ENCODE data around the gene CHRNA4. TPM values are rescaled to one million over a fixed set of nuclear protein-coding genes. Genes with fewer than 3 reads are reported as not detected.

The CHRNA4 gene
- polyA plus RNA-seq, 1 of the 3 experiments (the other 2 are of a cell fraction): not detected

DNA sequence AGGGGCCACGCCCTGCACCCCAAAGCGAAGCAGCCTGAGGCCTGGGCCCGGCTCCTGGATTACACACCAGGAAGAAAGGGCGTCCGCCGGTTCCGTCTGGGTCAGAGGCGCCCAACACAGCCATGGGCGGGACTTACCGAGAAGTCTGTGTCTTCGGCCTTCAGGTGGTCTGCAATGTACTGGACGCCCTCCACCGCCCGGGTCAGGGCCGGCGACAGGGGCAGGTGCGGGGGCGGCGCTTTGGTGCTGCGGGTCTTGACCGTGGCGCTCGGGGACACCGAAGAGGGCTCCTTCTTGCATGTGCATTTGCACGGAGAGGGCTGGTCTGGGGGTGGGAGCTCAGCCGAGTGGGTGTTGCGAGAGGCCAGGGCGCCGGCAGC, 11.6 kb downstream of the CHRNA4 start:
- 80% methylated on average over 1 of the region's 29 CpGs for WGBS (ENCODE audit: low lambda C conversion rate)
- Histone ChIP-seq H3K9ac (no peak overlapping the region), H3K79me2 (ENCODE audit: insufficient read depth) (no peaks in the 10 kb centered on the region), H3K36me3 (replicated peaks in 1 of 2; ENCODE audit: control insufficient read depth in 1 of 2, insufficient read depth in 2 of 2, low read length in 1 of 2) (no peaks in the 10 kb centered on the region), H3K9me2 (no peaks in the 10 kb centered on the region), H2AFZ (ENCODE audit: low read depth) (no peak overlapping the region), H3K27ac (ENCODE audit: low read depth in 2 of 2, low read length in 1 of 2) (no peak overlapping the region), H4K20me1 (ENCODE audit: insufficient read depth) (no peaks in the 10 kb centered on the region), H3K4me3 (ENCODE audit: low read depth in 2 of 2, low read length in 1 of 2) (no peak overlapping the region), H3K27me3 (ENCODE audit: insufficient read depth) (no peaks in the 10 kb centered on the region), H3F3A (replicated peaks; ENCODE audit: insufficient read depth) (no peaks in the 10 kb centered on the region), H3K4me1 (ENCODE audit: control insufficient read depth in 1 of 2, insufficient read depth in 2 of 2, low read depth in 1 of 2, low read length in 1 of 2) (peaks cover 0 to 12% of the 10 kb centered on the region in 2 experiments; a peak in 1 of 4 replicates), H3K4me2 (no peak overlapping the region), H3K9me3 (no peaks in the 10 kb centered on the region)
- ChIA-PET CTCF (interaction anchor here (2.4 kb wide), 1 partner anchor 33 kb away, joined by 12 read pairs; no protein-coding TSS in a partner anchor), POLR2A (no interaction called here)
- no peak for DNase-seq
- TF ChIP-seq, protein P1, sequence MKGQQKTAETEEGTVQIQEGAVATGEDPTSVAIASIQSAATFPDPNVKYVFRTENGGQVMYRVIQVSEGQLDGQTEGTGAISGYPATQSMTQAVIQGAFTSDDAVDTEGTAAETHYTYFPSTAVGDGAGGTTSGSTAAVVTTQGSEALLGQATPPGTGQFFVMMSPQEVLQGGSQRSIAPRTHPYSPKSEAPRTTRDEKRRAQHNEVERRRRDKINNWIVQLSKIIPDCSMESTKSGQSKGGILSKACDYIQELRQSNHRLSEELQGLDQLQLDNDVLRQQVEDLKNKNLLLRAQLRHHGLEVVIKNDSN (IDR thresholded peaks at IDR 0.05; ENCODE audit: borderline replicate concordance, low read depth): no peak
- TF ChIP-seq POLR2AphosphoS5 (IDR thresholded peaks at IDR 0.05; ENCODE audit: low read depth, low read length): no peak
- TF ChIP-seq NFIC (IDR thresholded peaks at IDR 0.05; ENCODE audit: borderline replicate concordance): no peak
- TF ChIP-seq RFX5 (IDR thresholded peaks at IDR 0.05; ENCODE audit: low read length): no peak
- no peak for TF ChIP-seq FOXM1 (IDR thresholded peaks at IDR 0.05; ENCODE audit: low read depth)
- TF ChIP-seq, protein P2, sequence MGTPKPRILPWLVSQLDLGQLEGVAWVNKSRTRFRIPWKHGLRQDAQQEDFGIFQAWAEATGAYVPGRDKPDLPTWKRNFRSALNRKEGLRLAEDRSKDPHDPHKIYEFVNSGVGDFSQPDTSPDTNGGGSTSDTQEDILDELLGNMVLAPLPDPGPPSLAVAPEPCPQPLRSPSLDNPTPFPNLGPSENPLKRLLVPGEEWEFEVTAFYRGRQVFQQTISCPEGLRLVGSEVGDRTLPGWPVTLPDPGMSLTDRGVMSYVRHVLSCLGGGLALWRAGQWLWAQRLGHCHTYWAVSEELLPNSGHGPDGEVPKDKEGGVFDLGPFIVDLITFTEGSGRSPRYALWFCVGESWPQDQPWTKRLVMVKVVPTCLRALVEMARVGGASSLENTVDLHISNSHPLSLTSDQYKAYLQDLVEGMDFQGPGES (IDR thresholded peaks at IDR 0.05; ENCODE audit: low read depth, low read length): no peak
- TF ChIP-seq EZH2phosphoT487 (IDR thresholded peaks at IDR 0.05; ENCODE audit: borderline replicate concordance, low read depth): no peak
- no peak for TF ChIP-seq YY1 (IDR thresholded peaks at IDR 0.05; ENCODE audit: low read depth)
- TF ChIP-seq TEAD4 (IDR thresholded peaks at IDR 0.05; ENCODE audit: borderline replicate concordance, insufficient read depth): no peak
- no peak for TF ChIP-seq TCF12 (IDR thresholded peaks at IDR 0.05)
- no peak for TF ChIP-seq NRF1 (IDR thresholded peaks at IDR 0.05; ENCODE audit: low read depth, low read length)
- no peak for TF ChIP-seq JUND (IDR thresholded peaks at IDR 0.05)
- TF ChIP-seq EP300 (IDR thresholded peaks at IDR 0.05; ENCODE audit: borderline replicate concordance in 1 of 2, low read depth in 1 of 2, low read length in 1 of 2): no peak
- no peak for TF ChIP-seq RCOR1 (IDR thresholded peaks at IDR 0.05; ENCODE audit: low read length)
- no peak for TF ChIP-seq TAF1 (IDR thresholded peaks at IDR 0.05; ENCODE audit: borderline replicate concordance, low read depth, low read length)

DNA sequence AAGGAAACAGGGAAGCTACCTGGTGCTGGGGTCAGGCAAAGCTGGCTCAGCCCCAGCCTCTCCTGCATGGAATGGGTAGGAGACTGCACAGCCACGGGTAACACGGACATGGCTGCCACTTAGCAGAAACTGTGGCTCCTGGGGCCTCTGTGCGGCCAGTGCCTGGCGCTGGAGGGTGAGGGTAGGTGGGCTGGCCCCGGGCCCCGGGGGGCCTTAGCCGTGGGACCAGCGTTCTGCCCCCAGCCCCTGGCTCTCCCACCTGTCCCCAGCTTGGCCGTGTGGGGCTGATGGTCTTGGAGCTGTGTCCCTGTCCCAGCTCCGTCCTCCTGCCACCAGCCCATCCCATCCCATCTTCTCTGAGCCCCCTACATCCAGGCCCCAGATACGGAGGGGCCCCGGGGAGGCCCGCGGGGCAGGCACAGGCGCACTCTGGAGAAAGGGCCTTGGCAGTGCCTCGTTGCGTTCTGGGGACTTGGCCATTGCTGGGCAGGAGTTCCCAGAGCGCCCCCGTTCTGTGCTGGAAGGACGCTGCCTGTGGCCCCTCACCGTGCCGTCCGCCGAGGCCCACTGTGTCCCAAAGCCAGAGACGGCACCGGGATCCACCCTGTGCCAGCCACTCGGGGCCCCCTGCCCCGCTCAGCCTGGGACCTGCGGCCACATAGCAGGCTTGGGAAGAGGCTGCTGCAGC, 12.2 kb downstream of the CHRNA4 start:
- H3K9me3 ChIP-seq: no peaks in the 10 kb centered on the region
- CTCF ChIA-PET: interaction anchor here (2.4 kb wide), 1 partner anchor 33 kb away, joined by 12 read pairs; no protein-coding TSS in a partner anchor
- TF ChIP-seq SMC3 (IDR thresholded peaks at IDR 0.05; ENCODE audit: low read depth, low read length): no peak
- TF ChIP-seq GATA2 (CRISPR knock-in tag; IDR thresholded peaks at IDR 0.05): no peak
- TF ChIP-seq TCF12 (IDR thresholded peaks at IDR 0.05): no peak
- TF ChIP-seq, protein P3, sequence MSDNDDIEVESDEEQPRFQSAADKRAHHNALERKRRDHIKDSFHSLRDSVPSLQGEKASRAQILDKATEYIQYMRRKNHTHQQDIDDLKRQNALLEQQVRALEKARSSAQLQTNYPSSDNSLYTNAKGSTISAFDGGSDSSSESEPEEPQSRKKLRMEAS (IDR thresholded peaks at IDR 0.05; ENCODE audit: low read depth): no peak
- TF ChIP-seq NRF1 (IDR thresholded peaks at IDR 0.05; ENCODE audit: low read depth, low read length): no peak
- TF ChIP-seq EZH2phosphoT487 (IDR thresholded peaks at IDR 0.05; ENCODE audit: borderline replicate concordance, low read depth): no peak
- no peak for TF ChIP-seq TEAD4 (IDR thresholded peaks at IDR 0.05; ENCODE audit: borderline replicate concordance, insufficient read depth)
- no peak for TF ChIP-seq NFIC (IDR thresholded peaks at IDR 0.05; ENCODE audit: borderline replicate concordance)
- no peak for TF ChIP-seq RXRA (IDR thresholded peaks at IDR 0.05; ENCODE audit: borderline replicate concordance, low read depth)
- TF ChIP-seq, protein P4, sequence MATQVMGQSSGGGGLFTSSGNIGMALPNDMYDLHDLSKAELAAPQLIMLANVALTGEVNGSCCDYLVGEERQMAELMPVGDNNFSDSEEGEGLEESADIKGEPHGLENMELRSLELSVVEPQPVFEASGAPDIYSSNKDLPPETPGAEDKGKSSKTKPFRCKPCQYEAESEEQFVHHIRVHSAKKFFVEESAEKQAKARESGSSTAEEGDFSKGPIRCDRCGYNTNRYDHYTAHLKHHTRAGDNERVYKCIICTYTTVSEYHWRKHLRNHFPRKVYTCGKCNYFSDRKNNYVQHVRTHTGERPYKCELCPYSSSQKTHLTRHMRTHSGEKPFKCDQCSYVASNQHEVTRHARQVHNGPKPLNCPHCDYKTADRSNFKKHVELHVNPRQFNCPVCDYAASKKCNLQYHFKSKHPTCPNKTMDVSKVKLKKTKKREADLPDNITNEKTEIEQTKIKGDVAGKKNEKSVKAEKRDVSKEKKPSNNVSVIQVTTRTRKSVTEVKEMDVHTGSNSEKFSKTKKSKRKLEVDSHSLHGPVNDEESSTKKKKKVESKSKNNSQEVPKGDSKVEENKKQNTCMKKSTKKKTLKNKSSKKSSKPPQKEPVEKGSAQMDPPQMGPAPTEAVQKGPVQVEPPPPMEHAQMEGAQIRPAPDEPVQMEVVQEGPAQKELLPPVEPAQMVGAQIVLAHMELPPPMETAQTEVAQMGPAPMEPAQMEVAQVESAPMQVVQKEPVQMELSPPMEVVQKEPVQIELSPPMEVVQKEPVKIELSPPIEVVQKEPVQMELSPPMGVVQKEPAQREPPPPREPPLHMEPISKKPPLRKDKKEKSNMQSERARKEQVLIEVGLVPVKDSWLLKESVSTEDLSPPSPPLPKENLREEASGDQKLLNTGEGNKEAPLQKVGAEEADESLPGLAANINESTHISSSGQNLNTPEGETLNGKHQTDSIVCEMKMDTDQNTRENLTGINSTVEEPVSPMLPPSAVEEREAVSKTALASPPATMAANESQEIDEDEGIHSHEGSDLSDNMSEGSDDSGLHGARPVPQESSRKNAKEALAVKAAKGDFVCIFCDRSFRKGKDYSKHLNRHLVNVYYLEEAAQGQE (IDR thresholded peaks at IDR 0.05; ENCODE audit: low read depth, low read length): no peak
- no peak for TF ChIP-seq YY1 (IDR thresholded peaks at IDR 0.05; ENCODE audit: low read depth)
- TF ChIP-seq, protein P5, sequence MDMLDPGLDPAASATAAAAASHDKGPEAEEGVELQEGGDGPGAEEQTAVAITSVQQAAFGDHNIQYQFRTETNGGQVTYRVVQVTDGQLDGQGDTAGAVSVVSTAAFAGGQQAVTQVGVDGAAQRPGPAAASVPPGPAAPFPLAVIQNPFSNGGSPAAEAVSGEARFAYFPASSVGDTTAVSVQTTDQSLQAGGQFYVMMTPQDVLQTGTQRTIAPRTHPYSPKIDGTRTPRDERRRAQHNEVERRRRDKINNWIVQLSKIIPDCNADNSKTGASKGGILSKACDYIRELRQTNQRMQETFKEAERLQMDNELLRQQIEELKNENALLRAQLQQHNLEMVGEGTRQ (IDR thresholded peaks at IDR 0.05; ENCODE audit: borderline replicate concordance, low read depth, low read length): no peak

More for the DNA sequence above, 12.2 kb downstream of the CHRNA4 start:
- no peak overlapping the region for H3K4me3 ChIP-seq (ENCODE audit: low read depth in 2 of 2, low read length in 1 of 2)
- no peak overlapping the region for H3K27ac ChIP-seq (ENCODE audit: low read depth in 2 of 2, low read length in 1 of 2)
- no peaks in the 10 kb centered on the region for H4K20me1 ChIP-seq (ENCODE audit: insufficient read depth)
- H3K79me2 ChIP-seq (ENCODE audit: insufficient read depth): no peaks in the 10 kb centered on the region
- no peaks in the 10 kb centered on the region for H3K36me3 ChIP-seq (replicated peaks in 1 of 2; ENCODE audit: control insufficient read depth in 1 of 2, insufficient read depth in 2 of 2, low read length in 1 of 2)
- H3K27me3 ChIP-seq (ENCODE audit: insufficient read depth): no peaks in the 10 kb centered on the region
- POLR2A ChIA-PET: no interaction called here
- H2AFZ ChIP-seq (ENCODE audit: low read depth): no peak overlapping the region
- peaks cover 0 to 14% of the 10 kb centered on the region in 2 experiments; a peak in 1 of 4 replicates for H3K4me1 ChIP-seq (ENCODE audit: control insufficient read depth in 1 of 2, insufficient read depth in 2 of 2, low read depth in 1 of 2, low read length in 1 of 2)
- no peak overlapping the region for H3K4me2 ChIP-seq
- no peak overlapping the region for H3K9ac ChIP-seq
- no peaks in the 10 kb centered on the region for H3F3A ChIP-seq (replicated peaks; ENCODE audit: insufficient read depth)
- H3K9me2 ChIP-seq: no peaks in the 10 kb centered on the region
- 86% methylated on average over 12 of the region's 29 CpGs for WGBS (ENCODE audit: low lambda C conversion rate)
- no peak for DNase-seq

Measured in SK-N-SH (cell line).